Heart right ventricle (tissue), 16 donors: ENCODE measurements around the gene ANO9. TPM values are rescaled to one million over a fixed set of nuclear protein-coding genes. Genes with fewer than 3 reads are reported as not detected.

ENCODE experiments used
- ATAC-seq, 8 donors: fragments of 200-7000 bp; cut with Tn5 transposase; one replicate each; pipeline ENCODE4 v1.9.1; 2020; ENCODE audit warnings: mild to moderate bottlenecking in 8 of 8, moderate library complexity in 8 of 8, moderate number of reproducible peaks in 1 of 8
- DNase-seq, 2 donors: peaks; one replicate each; pipeline ENCODE4 v3.0.0-alpha.2; 2020
- H3K27ac ChIP-seq, 10 donors: fragments of 200-600 bp; sonication (generic) in 2 of 10; one replicate each; pipeline versions ENCODE4 v1.5.0 to v1.8.0; 2020 to 2022; ENCODE audit warnings: mild to moderate bottlenecking in 3 of 10
- H3K27me3 ChIP-seq, 7 donors: fragments of 200-600 bp; one replicate each; pipeline ENCODE4 v1.8.0; 2021 to 2022; ENCODE audit warnings: mild to moderate bottlenecking in 2 of 7
- H3K36me3 ChIP-seq, 9 donors: fragments of 200-600 bp; sonication (generic) in 1 of 9; one replicate each; pipeline versions ENCODE4 v1.5.0 to v1.8.0; 2020 to 2022; ENCODE audit warnings: mild to moderate bottlenecking in 2 of 9
- H3K4me1 ChIP-seq, 9 donors: fragments of 200-600 bp; sonication (generic) in 1 of 9; one replicate each; pipeline versions ENCODE4 v1.5.0 to v1.8.0; 2020 to 2022; ENCODE audit warnings: mild to moderate bottlenecking in 4 of 9
- H3K4me3 ChIP-seq, 10 donors: fragments of 200-600 bp; sonication (generic) in 2 of 10; one replicate each; pipeline versions ENCODE4 v1.5.0 to v1.8.0; 2020 to 2022; ENCODE audit warnings: mild to moderate bottlenecking in 7 of 10, moderate library complexity in 2 of 10
- H3K9me3 ChIP-seq, 11 donors: fragments of 200-600 bp in 10 of 11; sonication (generic) in 2 of 11; one replicate each; pipeline versions ENCODE4 v1.5.0 to v1.8.0; 2013 to 2022; ENCODE audit warnings: mild to moderate bottlenecking in 2 of 11, control low read depth in 1 of 11, moderate library complexity in 1 of 11
- CTCF ChIP-seq, 9 donors: fragments of 200-600 bp; sonication (generic) in 2 of 9; IDR thresholded peaks; one replicate each; pipeline versions ENCODE4 v1.5.0 to v1.8.0; 2021 to 2022; ENCODE audit warnings: antibody characterized with exemption in 9 of 9, mild to moderate bottlenecking in 5 of 9, moderate library complexity in 1 of 9
- WGBS, 2 donors: extraction: QIAGEN DNeasy Blood & Tissue Kit; methylation state at CpG; one replicate each; pipeline ENCODE4 v1.1.7; 2013; ENCODE audit warnings: inconsistent platforms in 1 of 2; 5-methylcytosine and 5-hydroxymethylcytosine counted together
- intact Hi-C, 10 donors: fragments of 100-400 bp; cut with DNase I; formaldehyde crosslinking; loops; one replicate each; pipeline versions ENCODE4 v1.11.1 to v1.14.2; 2022
- polyA plus RNA-seq, 2 donors: library from polyadenylated mRNA; stranded (reverse); fragments of 200-250 nt; gene quantifications; one replicate each; pipeline ENCODE4 v1.2.3, GENCODE V29; 2013
- total RNA-seq, 10 donors: library from RNA; stranded (reverse); fragmentation: NEBNext Ultra II Directional in 3 of 10; extraction: Animal tissue kit (Norgen Biotek cat#: 25700) in 3 of 10; gene quantifications; one replicate each; pipeline versions ENCODE4 v1.2.1 to v1.2.4, GENCODE V29; 2021 to 2023
- donor health status: Arrhythmogenic right ventricular cardiomyopathy.
- donor health status: ischemic (EF 13 %, LVEDD 7.1; RV severe dilation, severe dysfunction).
- donor health status: healthy with polysubstance abuse.
- donor health status: DM: no; HTN: yes; CAD: no.
- donor health status: DM: no; HTN: no; CAD: no.
- donor health status: ischemic (EF 25% LVEDD 6.9; RV normal size, moderate dysfunction).
- donor health status: ischemic (EF 25% LVEDD 5.7; RV mildly dilated, moderate dysfunction).
- donor health status: healthy.
- donor health status: DM: yes; HTN: yes; CAD: no.
- donor health status: Ischemic cardiomyopathy.
- donor health status: ischemic (EF 35%, LVEDD 5.7; RV mildly dilated, moderate dysfunction).
- donor health status: nonischemic (EF 11% LVEDD 7.7; RV severe dilation, severe dysfunction).
- donor health status: DM: yes; HTN: yes; CAD: no.
- donor health status: PGD.
- donor health status: ischemic (EF 29% LVEDD 5.4; RV normal size, mild dysfunction).
- donor health status: nonischemic (EF 23%, LVEDD 6.1; RV moderate dilation, normal function).

The ANO9 gene
- total and polyA plus RNA-seq, 12 donors, result 0.05 to 2.3 (median 0.19) TPM; not detected in 4

- Histone ChIP-seq H3K27me3 (peaks cover 0 to 58% (median 10%) of the 10 kb centered on the region in 7 donors), H3K4me3 (peak overlapping the region in 9 of 10 donors; percentile 29 to 53 (median 46)), H3K36me3 (no peaks in the 10 kb centered on the region), H3K4me1 (peaks cover 0 to 17% (median 7%) of the 10 kb centered on the region in 9 donors), H3K27ac (peak overlapping the region in 1 of 10 donors; percentile 28), H3K9me3 (peaks cover 0 to 5% (median 0%) of the 10 kb centered on the region in 11 donors)
- WGBS, 2 donors, result 26 to 50% methylated on average over 23 of the region's 23 CpGs
- peak in 6 of 9 donors; percentile 7 to 29 (median 24) for TF ChIP-seq CTCF (IDR thresholded peaks at IDR 0.05)
- DNase-seq (no peak), ATAC-seq (peak; percentile 19 to 73 (median 52))
- intact Hi-C loops, result loop anchor here in 1 of 10 donors (10.0 kb wide), 1 partner anchor 118 kb away; no protein-coding TSS in a partner anchor
Observed at GRCh38 chr11:396511-396947, 45.3 kb downstream of the ANO9 start.

DNA sequence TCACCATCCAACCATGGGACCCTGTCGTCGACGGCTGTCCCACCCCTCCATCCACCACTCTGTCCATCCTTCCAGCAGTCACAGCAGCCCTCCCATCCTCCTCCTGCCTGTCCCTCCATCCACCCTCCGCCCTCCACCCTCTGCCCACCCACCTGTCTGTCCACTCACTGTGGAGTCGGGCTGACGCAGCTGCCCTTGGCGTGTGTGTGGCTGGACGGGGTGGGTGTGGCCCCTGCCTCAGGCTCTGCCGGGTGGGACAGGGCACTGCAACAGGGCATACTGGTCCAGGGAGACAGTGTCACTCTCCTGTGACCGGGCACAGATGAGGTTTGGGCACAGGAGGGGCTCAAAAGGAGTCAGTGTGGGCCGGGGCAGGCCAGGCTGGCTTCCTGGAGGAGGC lies 45.9 kb downstream of the ANO9 start:
- Histone ChIP-seq H3K9me3 (peaks cover 0 to 5% (median 0%) of the 10 kb centered on the region in 11 donors), H3K4me3 (no peak overlapping the region), H3K36me3 (no peaks in the 10 kb centered on the region), H3K4me1 (peaks cover 0 to 17% (median 7%) of the 10 kb centered on the region in 9 donors), H3K27ac (no peak overlapping the region), H3K27me3 (peaks cover 0 to 58% (median 17%) of the 10 kb centered on the region in 7 donors)
- WGBS, 2 donors, result 74 to 81% methylated on average over 11 of the region's 11 CpGs
- no peak for TF ChIP-seq CTCF (IDR thresholded peaks at IDR 0.05)
- intact Hi-C loops, result loop anchor here in 1 of 10 donors (10.0 kb wide), 1 partner anchor 119 kb away; no protein-coding TSS in a partner anchor
- no peak for ATAC-seq
- no peak for DNase-seq

DNA sequence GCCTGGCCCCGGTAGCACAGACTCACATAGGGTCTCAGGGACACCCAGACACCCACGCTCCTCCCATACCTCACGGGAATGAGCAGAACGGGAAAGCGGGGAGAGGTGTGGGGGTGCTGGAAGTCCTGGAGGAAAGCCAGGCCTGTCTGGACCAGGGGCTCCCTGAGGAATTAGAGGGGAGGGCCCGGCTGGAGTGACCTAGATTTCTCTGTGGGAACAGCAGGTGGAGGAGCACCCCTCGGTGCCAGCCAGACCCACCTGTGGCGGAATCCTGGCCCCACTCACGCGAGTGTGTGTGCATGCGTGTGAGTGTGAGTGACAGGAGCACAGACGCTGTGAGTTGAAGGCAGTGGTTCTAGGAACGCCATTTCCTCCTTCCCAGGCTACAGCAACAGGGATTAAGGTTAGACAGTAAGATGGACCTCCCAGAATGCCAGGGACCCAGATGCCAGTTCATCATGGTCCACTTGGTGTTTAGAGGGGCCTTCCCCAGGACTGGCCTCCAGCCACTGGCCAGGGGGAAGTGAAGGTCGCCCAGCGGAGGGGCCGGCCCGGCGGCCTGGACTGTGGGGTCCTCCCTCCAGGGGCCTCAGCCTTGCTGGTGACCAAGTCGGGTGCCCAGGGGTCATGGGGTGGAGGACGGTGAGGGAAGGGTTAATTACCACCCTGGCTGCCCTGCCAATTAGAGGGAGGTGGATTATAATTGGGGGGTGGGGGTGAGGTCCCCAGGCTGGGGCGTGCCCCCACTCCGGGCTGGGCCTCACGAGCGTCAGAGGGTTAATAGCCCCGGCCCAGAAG lies 46.8 kb downstream of the ANO9 start:
- WGBS, 2 donors, result 75 to 76% methylated on average over 25 of the region's 25 CpGs
- Histone ChIP-seq H3K27ac (peak overlapping the region in 2 of 10 donors; percentile 11 to 59), H3K4me3 (peak overlapping the region in 2 of 10 donors; percentile 3 to 42), H3K27me3 (peaks cover 0 to 54% (median 17%) of the 10 kb centered on the region in 7 donors), H3K9me3 (peaks cover 0 to 4% (median 0%) of the 10 kb centered on the region in 11 donors), H3K4me1 (peaks cover 0 to 17% (median 7%) of the 10 kb centered on the region in 9 donors), H3K36me3 (no peaks in the 10 kb centered on the region)
- ATAC-seq, result peak in 1 of 8 donors; percentile 10
- intact Hi-C loops, result loop anchor here in 1 of 10 donors (10.0 kb wide), 1 partner anchor 120 kb away; no protein-coding TSS in a partner anchor
- no peak for DNase-seq
- TF ChIP-seq CTCF (IDR thresholded peaks at IDR 0.05), result no peak

DNA sequence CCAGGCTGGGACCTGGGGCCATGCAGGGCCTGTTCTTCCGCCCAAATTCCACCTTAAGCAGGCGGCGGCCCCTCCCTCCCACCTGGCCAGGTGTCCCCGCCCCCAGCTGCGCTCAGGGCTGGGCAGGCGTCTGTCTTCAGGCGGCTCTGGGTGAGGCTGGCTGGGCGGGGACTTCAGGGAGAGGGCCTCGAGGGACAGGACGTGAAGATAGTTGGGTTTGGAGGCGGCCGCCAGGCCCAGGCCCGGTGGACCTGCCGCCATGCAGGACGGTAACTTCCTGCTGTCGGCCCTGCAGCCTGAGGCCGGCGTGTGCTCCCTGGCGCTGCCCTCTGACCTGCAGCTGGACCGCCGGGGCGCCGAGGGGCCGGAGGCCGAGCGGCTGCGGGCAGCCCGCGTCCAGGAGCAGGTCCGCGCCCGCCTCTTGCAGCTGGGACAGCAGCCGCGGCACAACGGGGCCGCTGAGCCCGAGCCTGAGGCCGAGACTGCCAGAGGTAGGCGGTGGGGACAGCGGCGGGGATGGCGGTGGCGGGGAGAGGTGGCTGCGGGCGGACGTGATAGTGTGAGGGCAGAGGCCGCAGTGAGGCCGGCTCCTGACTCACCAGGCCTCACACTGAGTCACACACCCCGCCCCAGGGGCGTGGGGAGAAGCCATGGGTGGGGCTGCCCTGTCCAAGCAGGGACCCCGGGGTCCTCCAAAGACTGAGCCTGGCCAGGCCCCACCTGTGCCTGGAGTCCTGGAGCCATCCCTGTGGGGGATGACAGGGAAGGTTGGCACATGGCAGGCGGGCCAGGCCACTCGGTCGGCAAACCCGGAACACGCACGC lies 47.6 kb downstream of the ANO9 start, which contains the start of gene PKP3:
Gene PKP3 (plus strand): TSS at position 176 of the 824 bp plus-strand sequence. CDS start 84 bp downstream, at position 260.
- no peak for TF ChIP-seq CTCF (IDR thresholded peaks at IDR 0.05)
- H3K36me3 ChIP-seq, result no peaks in the 10 kb centered on the region
- intact Hi-C loops, result loop anchor here in 1 of 10 donors (10.0 kb wide), 1 partner anchor 121 kb away; no protein-coding TSS in a partner anchor
- peaks cover 0 to 17% (median 7%) of the 10 kb centered on the region in 9 donors for H3K4me1 ChIP-seq
- peak within 1 kb of the TSS in 2 of 10 donors; percentile 11 to 59 for H3K27ac ChIP-seq
- ATAC-seq (peak in 3 of 8 donors; percentile 17 to 72 (median 69)), DNase-seq (peak in 1 of 2 donors; percentile 41)
- no peaks in the 10 kb centered on the region for H3K9me3 ChIP-seq
- peak within 1 kb of the TSS in 2 of 10 donors; percentile 3 to 42 for H3K4me3 ChIP-seq
- H3K27me3 ChIP-seq, result peaks cover 0 to 47% (median 17%) of the 10 kb centered on the region in 7 donors
- 55 to 61% methylated on average over 54 to 57 of the region's 57 CpGs for WGBS, 2 donors
